CD4-positive, CD25-positive, alpha-beta regulatory T cell (primary cell): Measurements from ENCODE around the gene EIF3M. TPM values are rescaled to one million over a fixed set of nuclear protein-coding genes. Genes with fewer than 3 reads are reported as not detected.
"Not testable (repeated sequence)": the region's sequence is repeated elsewhere in the genome, so short reads cannot be mapped to it uniquely, and the experiment has no call there.

Experiments used
- ATAC-seq, 2 donors: fragments of 150-1000 bp; cut with Tn5 transposase; one replicate each; pipeline ENCODE4 v1.10.0; 2021; ENCODE audit warnings: low read depth in 2 of 2, moderate number of reproducible peaks in 2 of 2, moderate library complexity in 1 of 2
- DNase-seq, 3 donors: peaks; one replicate each; pipeline versions ENCODE4 v3.0.0 to v3.0.0-alpha.2; 2012 to 2022; ENCODE audit warnings: mixed read lengths in 1 of 3
- H3K27ac ChIP-seq: one replicate; pipeline ENCODE4 v1.7.0; 2013; ENCODE audit warnings: mild to moderate bottlenecking, low read length; ENCODE audit not compliant: insufficient read depth, poor library complexity, severe bottlenecking
- H3K27me3 ChIP-seq: one replicate; pipeline ENCODE4 v1.7.0; 2013; ENCODE audit warnings: low read length; ENCODE audit not compliant: control insufficient read depth, insufficient read depth
- H3K36me3 ChIP-seq: one replicate; pipeline ENCODE4 v1.7.0; 2013; ENCODE audit warnings: mild to moderate bottlenecking, low read length, moderate library complexity; ENCODE audit not compliant: control insufficient read depth, insufficient read depth
- H3K4me1 ChIP-seq: 2 replicates; pipeline ENCODE4 v1.7.0; 2013; ENCODE audit warnings: mild to moderate bottlenecking, low read length; ENCODE audit not compliant: insufficient read depth, control insufficient read depth, poor library complexity, severe bottlenecking
- H3K4me3 ChIP-seq: one replicate; pipeline ENCODE4 v1.7.0; 2013; ENCODE audit warnings: low read depth, mild to moderate bottlenecking, low read length, moderate library complexity
- H3K9me3 ChIP-seq, 2 experiments: 1 replicate in 1 of 2; 2 replicates in 1 of 2; pipeline ENCODE4 v1.7.0; 2013; ENCODE audit warnings: low read length in 2 of 2, mild to moderate bottlenecking in 1 of 2, moderate library complexity in 1 of 2; ENCODE audit not compliant: control insufficient read depth in 2 of 2
- H3K27ac Mint-ChIP-seq, 3 donors: one replicate each; pipeline ENCODE4 v1.8.0; 2020 to 2022; ENCODE audit warnings: mild to moderate bottlenecking in 3 of 3, mixed read lengths in 3 of 3, moderate library complexity in 2 of 3
- H3K27me3 Mint-ChIP-seq: one replicate; pipeline ENCODE4 v1.8.0; 2022; ENCODE audit warnings: mild to moderate bottlenecking, mixed read lengths
- H3K36me3 Mint-ChIP-seq: one replicate; pipeline ENCODE4 v1.8.0; 2020; ENCODE audit warnings: mixed read lengths
- H3K4me1 Mint-ChIP-seq, 4 donors: one replicate each; pipeline ENCODE4 v1.8.0; 2020 to 2022; ENCODE audit warnings: mixed read lengths in 4 of 4, mild to moderate bottlenecking in 1 of 4
- H3K4me3 Mint-ChIP-seq, 4 donors: one replicate each; pipeline ENCODE4 v1.8.0; 2020 to 2022; ENCODE audit warnings: mild to moderate bottlenecking in 4 of 4, mixed read lengths in 4 of 4, moderate library complexity in 3 of 4
- H3K9me3 Mint-ChIP-seq, 7 donors: one replicate each; pipeline ENCODE4 v1.8.0; 2020 to 2022; ENCODE audit warnings: mixed read lengths in 7 of 7, mild to moderate bottlenecking in 3 of 7, moderate library complexity in 2 of 7
- polyA plus RNA-seq, 4 donors: library from polyadenylated mRNA; unstranded; fragments of 300-500 nt; fragmentation: Illumina TruSeq; gene quantifications; one replicate each; pipeline ENCODE4 v1.2.3, GENCODE V29; 2021
- total RNA-seq: library from RNA; stranded (reverse); gene quantifications from one replicate; pipeline ENCODE4 v1.2.3, GENCODE V29; 2022

The EIF3M gene
- total and polyA plus RNA-seq, 5 donors from 2014 or later = 191 to 323 (median 286) TPM

GRCh38 chr11:32575070-32575469 lies 8.6 kb upstream of the EIF3M start:
- Mint-ChIP-seq H3K27ac (no peak overlapping the region), H3K4me3 (no peak overlapping the region), H3K4me1 (no peaks in the 10 kb centered on the region), H3K36me3 (no peaks in the 10 kb centered on the region), H3K27me3 (peaks cover 29% of the 10 kb centered on the region), H3K9me3 (no peaks in the 10 kb centered on the region)
- H3K4me3 ChIP-seq = no peak overlapping the region
- H3K27ac ChIP-seq = no peak overlapping the region
- peaks cover 5% of the 10 kb centered on the region for H3K27me3 ChIP-seq
- no peak for ATAC-seq
- no peak for DNase-seq
- no peaks in the 10 kb centered on the region for H3K36me3 ChIP-seq
- no peaks in the 10 kb centered on the region for H3K4me1 ChIP-seq
- H3K9me3 ChIP-seq = no peaks in the 10 kb centered on the region

- Histone ChIP-seq H3K4me1 (no peaks in the 10 kb centered on the region), H3K36me3 (no peaks in the 10 kb centered on the region), H3K27ac (no peak overlapping the region), H3K9me3 (no peaks in the 10 kb centered on the region), H3K4me3 (no peak overlapping the region), H3K27me3 (peaks cover 5% of the 10 kb centered on the region)
- Mint-ChIP-seq H3K9me3 (no peaks in the 10 kb centered on the region), H3K4me3 (no peak overlapping the region), H3K27me3 (peaks cover 16% of the 10 kb centered on the region), H3K27ac (no peak overlapping the region), H3K36me3 (no peaks in the 10 kb centered on the region), H3K4me1 (no peaks in the 10 kb centered on the region)
- ATAC-seq (no peak), DNase-seq (no peak)
Measured at GRCh38 chr11:32576456-32576855, 7.2 kb upstream of the EIF3M start.

GRCh38 chr11:32580967-32581366 lies 2.7 kb upstream of the EIF3M start:
- no peaks in the 10 kb centered on the region for H3K9me3 Mint-ChIP-seq
- no peak for DNase-seq
- Histone ChIP-seq H3K4me3 (no peak overlapping the region), H3K27me3 (peaks cover 4% of the 10 kb centered on the region), H3K4me1 (peaks cover 14% of the 10 kb centered on the region), H3K36me3 (no peaks in the 10 kb centered on the region), H3K9me3 (no peaks in the 10 kb centered on the region), H3K27ac (no peak overlapping the region)
- H3K27me3 Mint-ChIP-seq = peaks cover 17% of the 10 kb centered on the region
- no peak overlapping the region for H3K4me3 Mint-ChIP-seq
- peaks cover 6 to 27% (median 20%) of the 10 kb centered on the region in 4 donors for H3K4me1 Mint-ChIP-seq
- ATAC-seq = no peak
- no peak overlapping the region for H3K27ac Mint-ChIP-seq
- H3K36me3 Mint-ChIP-seq = no peaks in the 10 kb centered on the region

GRCh38 chr11:32581556-32581955 lies 2.1 kb upstream of the EIF3M start:
- H3K4me1 ChIP-seq = peaks cover 20% of the 10 kb centered on the region
- no peak overlapping the region for H3K4me3 ChIP-seq
- Mint-ChIP-seq H3K4me1 (peaks cover 6 to 33% (median 25%) of the 10 kb centered on the region in 4 donors), H3K27ac (no peak overlapping the region), H3K36me3 (peaks cover 1% of the 10 kb centered on the region), H3K27me3 (peaks cover 13% of the 10 kb centered on the region), H3K4me3 (peak overlapping the region in 1 of 4 donors; percentile 50), H3K9me3 (no peaks in the 10 kb centered on the region)
- no peak for ATAC-seq
- H3K36me3 ChIP-seq = peaks cover 1% of the 10 kb centered on the region
- H3K9me3 ChIP-seq = no peaks in the 10 kb centered on the region
- H3K27ac ChIP-seq = no peak overlapping the region
- peaks cover 3% of the 10 kb centered on the region for H3K27me3 ChIP-seq
- no peak for DNase-seq

GRCh38 chr11:32584921-32585320 lies 1.3 kb downstream of the EIF3M start:
- no peak for DNase-seq
- peaks cover 18% of the 10 kb centered on the region for H3K36me3 ChIP-seq
- peaks cover 30% of the 10 kb centered on the region for H3K4me1 ChIP-seq
- peaks cover 3% of the 10 kb centered on the region for H3K27me3 ChIP-seq
- H3K4me3 ChIP-seq = peak overlapping the region; percentile 93
- Mint-ChIP-seq H3K4me1 (peaks cover 11 to 56% (median 44%) of the 10 kb centered on the region in 4 donors), H3K27ac (peak overlapping the region in 2 of 3 donors; percentile 98 to 99), H3K36me3 (peaks cover 15% of the 10 kb centered on the region), H3K4me3 (peak overlapping the region; percentile 93 to 99 (median 98)), H3K9me3 (no peaks in the 10 kb centered on the region), H3K27me3 (peaks cover 11% of the 10 kb centered on the region)
- no peak for ATAC-seq
- no peaks in the 10 kb centered on the region for H3K9me3 ChIP-seq
- peak overlapping the region; percentile 89 for H3K27ac ChIP-seq

GRCh38 chr11:32586576-32587190 lies 3.1 kb downstream of the EIF3M start:
- Histone ChIP-seq H3K36me3 (peaks cover 35% of the 10 kb centered on the region), H3K9me3 (no peaks in the 10 kb centered on the region), H3K27me3 (no peaks in the 10 kb centered on the region), H3K4me3 (peak overlapping the region; percentile 43), H3K27ac (peak overlapping the region; percentile 28), H3K4me1 (peaks cover 30% of the 10 kb centered on the region)
- Mint-ChIP-seq H3K9me3 (no peaks in the 10 kb centered on the region), H3K27me3 (peaks cover 11% of the 10 kb centered on the region), H3K27ac (peak overlapping the region; percentile 5 to 76 (median 12)), H3K4me1 (peaks cover 11 to 61% (median 48%) of the 10 kb centered on the region in 4 donors), H3K36me3 (peaks cover 23% of the 10 kb centered on the region), H3K4me3 (peak overlapping the region; percentile 17 to 98 (median 70))
- peak in 1 of 3 donors; percentile 27 for DNase-seq
- no peak for ATAC-seq

GRCh38 chr11:32594272-32594671 lies 10.6 kb downstream of the EIF3M start:
- peaks cover 97% of the 10 kb centered on the region for H3K36me3 ChIP-seq
- H3K4me3 ChIP-seq = no peak overlapping the region
- Mint-ChIP-seq H3K4me3 (no peak overlapping the region), H3K4me1 (peaks cover 16 to 30% (median 20%) of the 10 kb centered on the region in 4 donors), H3K36me3 (peaks cover 64% of the 10 kb centered on the region), H3K27me3 (no peaks in the 10 kb centered on the region), H3K27ac (no peak overlapping the region), H3K9me3 (no peaks in the 10 kb centered on the region)
- H3K9me3 ChIP-seq = no peaks in the 10 kb centered on the region
- no peaks in the 10 kb centered on the region for H3K4me1 ChIP-seq
- no peak for ATAC-seq
- no peaks in the 10 kb centered on the region for H3K27me3 ChIP-seq
- no peak overlapping the region for H3K27ac ChIP-seq
- no peak for DNase-seq

- H3K36me3 Mint-ChIP-seq = peaks cover 53% of the 10 kb centered on the region
- not testable (repeated sequence) for DNase-seq, H3K9me3 ChIP-seq, H3K27ac Mint-ChIP-seq, H3K4me1 ChIP-seq, H3K27me3 ChIP-seq, ATAC-seq, H3K4me3 ChIP-seq, H3K4me3 Mint-ChIP-seq, H3K27me3 Mint-ChIP-seq, H3K9me3 Mint-ChIP-seq
- peaks cover 12 to 23% (median 17%) of the 10 kb centered on the region in 4 donors for H3K4me1 Mint-ChIP-seq
- Histone ChIP-seq H3K36me3 (peaks cover 96% of the 10 kb centered on the region), H3K27ac (peak overlapping the region; percentile 27)
Measured at GRCh38 chr11:32596114-32596513, 12.5 kb downstream of the EIF3M start.
